ENCODE measurements around the gene ALKBH1.
"Not testable (repeated sequence)": the region's sequence is repeated elsewhere in the genome, so short reads cannot be mapped to it uniquely, and the experiment has no call there.

The ALKBH1 gene, protein sequence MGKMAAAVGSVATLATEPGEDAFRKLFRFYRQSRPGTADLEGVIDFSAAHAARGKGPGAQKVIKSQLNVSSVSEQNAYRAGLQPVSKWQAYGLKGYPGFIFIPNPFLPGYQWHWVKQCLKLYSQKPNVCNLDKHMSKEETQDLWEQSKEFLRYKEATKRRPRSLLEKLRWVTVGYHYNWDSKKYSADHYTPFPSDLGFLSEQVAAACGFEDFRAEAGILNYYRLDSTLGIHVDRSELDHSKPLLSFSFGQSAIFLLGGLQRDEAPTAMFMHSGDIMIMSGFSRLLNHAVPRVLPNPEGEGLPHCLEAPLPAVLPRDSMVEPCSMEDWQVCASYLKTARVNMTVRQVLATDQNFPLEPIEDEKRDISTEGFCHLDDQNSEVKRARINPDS
- total RNA-seq = 7.4 to 16.1 (median 11.8) reads per million in 17 experiments

- peak; percentile 90 to 95 (median 94) for DNase-seq
Observed at GRCh38 chr14:77707724-77708408, at the start of gene ALKBH1, which contains the start of gene SLIRP. Gene ALKBH1, minus strand, starts transcription at chr14:77708023. Its CDS starts 19 bp downstream, at chr14:77708004. Gene SLIRP, plus strand, starts transcription at chr14:77708103. Its CDS starts 9 bp downstream, at chr14:77708112.

DNA sequence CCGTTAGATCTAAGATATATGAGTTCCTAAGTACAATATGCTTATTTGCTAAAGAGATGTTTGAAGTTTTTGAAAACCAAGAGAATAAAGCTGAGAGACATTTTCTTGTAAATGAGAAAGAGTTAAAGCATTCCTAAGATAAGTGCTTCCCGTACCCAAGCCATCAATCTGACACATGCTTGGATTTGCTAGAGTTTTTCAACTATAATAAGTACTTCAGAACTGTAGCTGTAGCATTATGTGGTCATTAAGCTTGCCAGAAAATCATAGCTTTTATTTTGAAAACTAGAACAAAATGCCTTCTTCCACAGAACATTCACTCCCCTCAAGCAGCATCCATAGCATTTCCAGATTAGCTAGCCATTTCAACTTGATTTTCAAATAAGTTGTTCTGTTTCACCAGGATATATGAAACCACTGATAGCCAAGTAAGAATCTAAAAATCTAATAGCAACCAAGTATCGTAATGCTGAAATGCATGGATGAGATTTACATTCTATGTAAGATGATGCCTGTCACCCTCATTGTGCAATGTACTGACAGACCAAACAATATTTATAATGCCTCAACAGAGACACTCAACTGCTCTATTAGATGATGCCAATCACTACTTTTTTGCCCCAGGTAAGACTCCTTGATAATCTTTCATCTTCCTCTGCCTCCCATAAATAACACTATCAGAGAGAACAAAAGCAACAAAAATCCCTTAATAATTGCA, 45.1 kb upstream of the ALKBH1 start:
- no peak for DNase-seq

DNA sequence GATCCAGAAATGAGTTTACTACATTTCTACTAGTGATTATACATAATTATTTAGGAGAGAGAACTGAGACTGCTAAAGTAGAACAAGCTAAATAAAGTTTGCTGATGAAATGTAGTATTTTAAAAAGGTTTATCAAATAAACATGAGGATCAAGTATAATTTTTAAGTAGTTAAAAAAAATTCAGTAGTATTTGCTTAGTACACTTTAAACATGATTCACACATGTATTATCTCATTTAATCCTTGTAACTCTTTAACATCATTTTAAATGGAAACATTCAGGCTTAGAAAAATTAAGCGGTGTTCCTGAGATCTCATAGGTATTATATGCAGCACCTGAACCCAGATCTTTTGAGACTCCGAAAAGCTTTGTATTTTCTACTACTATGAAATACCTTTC, 44.4 kb upstream of the ALKBH1 start:
- no peak for DNase-seq

GRCh38 chr14:77747425-77747824, 39.6 kb upstream of the ALKBH1 start:
- DNase-seq = not testable (repeated sequence)

GRCh38 chr14:77746064-77746702, 38.4 kb upstream of the ALKBH1 start:
- DNase-seq = no peak

DNA sequence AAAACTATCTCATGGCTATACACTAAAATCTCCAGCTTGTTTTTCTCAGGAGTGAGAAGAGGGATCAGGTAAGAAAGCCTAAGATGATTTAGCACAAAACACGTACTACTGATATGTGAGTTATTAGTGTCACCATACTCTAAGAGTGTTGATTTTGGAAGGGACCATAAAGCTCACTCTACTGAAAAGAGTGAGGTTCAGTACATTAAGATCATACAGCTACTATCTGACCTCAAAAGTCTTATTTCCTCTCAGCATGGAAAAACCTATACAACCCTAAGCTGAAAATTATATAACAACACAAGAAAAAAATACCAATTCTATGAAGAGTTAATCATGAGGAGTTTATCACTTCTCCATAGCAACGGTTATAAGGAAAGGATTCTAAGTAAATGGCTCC, 33.6 kb upstream of the ALKBH1 start:
- DNase-seq = no peak

DNA sequence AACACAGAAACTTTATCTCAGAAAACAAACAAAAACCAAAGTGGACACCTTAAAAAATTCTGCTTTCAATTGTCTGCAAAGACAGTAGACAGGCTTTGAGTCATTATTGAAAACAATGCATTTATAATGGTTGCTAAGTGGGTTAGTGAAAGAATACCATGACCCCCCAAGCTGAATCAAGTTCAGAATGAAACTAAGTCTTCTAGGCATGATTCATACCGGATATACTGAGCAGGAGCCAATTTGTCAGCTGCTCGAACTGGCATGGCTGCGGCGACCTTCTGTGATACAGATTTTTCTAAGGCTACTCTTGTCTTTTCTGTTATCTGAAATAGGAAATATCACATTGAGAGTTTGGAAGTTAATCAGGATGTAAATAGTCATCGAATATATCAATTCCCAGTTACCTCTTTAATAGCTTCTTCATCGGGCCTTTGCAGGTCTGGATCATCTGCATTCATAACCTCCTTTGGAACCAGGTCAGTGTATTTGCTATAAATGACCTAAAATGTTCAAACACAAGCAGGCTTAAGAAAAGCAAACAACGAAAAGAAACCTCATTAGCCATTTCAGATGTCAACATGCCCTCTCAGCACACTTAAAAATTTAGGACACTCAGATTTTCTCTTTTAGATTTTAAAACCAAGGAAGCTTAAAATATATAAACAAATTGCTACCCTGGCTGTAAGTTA, 30.9 kb upstream of the ALKBH1 start:
- no peak for DNase-seq

GRCh38 chr14:77730976-77731497, 23.2 kb upstream of the ALKBH1 start:
- no peak for DNase-seq

- DNase-seq = no peak
Observed at GRCh38 chr14:77722301-77722700, 14.5 kb upstream of the ALKBH1 start.

- no peak for DNase-seq
Observed at GRCh38 chr14:77721437-77721836, 13.6 kb upstream of the ALKBH1 start.

DNA sequence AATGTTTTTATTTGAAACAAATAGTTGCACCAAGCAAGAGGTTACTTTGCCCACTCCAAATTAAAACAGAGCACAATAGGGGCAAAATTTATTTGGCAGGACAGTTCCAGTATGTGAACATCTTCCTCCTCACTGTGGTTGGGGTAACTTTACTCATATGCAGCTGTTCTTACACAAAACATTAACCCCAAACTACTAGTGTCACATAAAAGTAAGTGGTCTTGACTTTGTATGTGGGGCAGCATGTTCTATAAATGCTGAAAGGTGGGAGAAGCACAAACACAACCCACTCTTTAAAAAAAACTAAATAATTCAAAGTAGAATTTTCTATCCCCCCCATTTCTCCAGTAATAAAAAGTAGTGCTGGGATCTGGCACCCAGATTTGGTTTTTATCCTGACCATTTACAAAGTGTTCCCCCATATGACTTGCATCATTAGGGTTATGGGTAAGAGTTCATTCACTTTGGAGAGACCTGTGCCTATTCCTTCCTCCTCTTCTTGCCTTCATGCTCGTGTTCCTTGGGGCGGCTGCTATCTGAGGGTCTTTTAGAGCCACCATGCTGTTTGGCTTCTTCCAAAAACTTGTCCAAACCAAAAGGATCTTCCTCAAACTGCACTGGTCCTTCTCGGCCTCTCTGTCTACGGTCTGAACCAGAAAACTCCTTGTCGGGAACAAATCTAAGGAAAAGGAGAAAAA, 9.9 kb upstream of the ALKBH1 start:
- no peak for DNase-seq

GRCh38 chr14:77714926-77715325, 7.1 kb upstream of the ALKBH1 start:
- peak in 3 of 4 experiments; percentile 21 to 50 (median 49) for DNase-seq

DNA sequence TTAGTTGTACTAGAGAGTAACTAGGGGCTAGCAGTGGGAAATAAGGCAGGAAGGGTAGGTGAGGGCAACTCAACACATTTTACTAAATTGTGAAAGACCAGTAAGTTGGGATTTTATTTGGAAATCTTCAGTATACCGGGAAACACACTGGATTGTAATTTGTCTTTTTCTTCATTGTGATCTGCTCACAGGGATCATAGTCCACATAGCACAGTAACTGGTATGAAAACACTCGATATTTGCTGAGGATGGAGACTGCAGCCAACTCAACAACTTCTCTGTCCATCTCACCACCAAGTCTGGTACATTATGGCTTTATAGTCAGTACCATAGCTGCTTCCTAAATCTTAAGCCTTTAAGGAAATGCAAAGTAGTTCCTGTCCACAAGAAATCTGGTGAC, 2.5 kb upstream of the ALKBH1 start:
- no peak for DNase-seq

- no peak for DNase-seq
Observed at GRCh38 chr14:77709412-77709811, 1.6 kb upstream of the ALKBH1 start.

GRCh38 chr14:77708749-77709148, 926 bp upstream of the ALKBH1 start:
- no peak for DNase-seq

DNA sequence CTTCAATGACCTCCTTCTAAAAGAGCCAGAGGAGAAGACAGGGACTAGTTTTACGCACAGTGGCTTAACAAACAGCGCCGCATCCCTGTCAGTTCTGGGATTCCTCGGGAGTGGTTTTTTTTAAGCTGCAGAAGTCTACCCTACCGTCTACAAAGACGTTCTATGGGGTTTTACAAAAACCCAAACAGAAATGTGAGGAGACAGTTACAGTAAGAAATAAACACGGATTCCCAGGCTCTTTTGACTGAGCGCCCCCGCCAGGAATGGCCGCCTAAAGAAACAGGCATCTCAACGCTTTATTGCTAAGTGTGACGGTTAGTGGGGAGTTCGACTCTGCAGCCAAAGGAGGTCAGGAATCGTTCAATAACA, 484 bp downstream of the ALKBH1 start:
- peak; percentile 32 to 54 (median 48) for DNase-seq

DNA sequence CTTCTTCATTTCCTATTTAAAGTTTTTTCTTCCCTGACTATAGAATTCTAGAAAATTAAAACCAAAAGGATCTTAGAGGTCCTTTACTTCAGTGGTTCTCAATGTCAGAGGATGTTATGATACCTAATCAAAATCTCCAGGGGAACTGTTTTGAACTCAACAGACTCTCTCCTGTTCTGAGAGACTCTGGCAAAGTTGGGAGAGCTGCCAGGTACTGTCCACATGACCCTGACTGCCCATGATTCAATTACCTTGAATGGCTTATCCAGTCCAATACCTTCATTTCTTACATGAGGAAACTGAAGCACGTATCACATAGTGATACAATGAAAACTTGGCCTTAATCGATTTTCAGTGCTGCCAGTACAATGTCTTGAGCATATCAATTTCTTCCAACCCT, 16.6 kb downstream of the ALKBH1 start:
- no peak for DNase-seq

DNA sequence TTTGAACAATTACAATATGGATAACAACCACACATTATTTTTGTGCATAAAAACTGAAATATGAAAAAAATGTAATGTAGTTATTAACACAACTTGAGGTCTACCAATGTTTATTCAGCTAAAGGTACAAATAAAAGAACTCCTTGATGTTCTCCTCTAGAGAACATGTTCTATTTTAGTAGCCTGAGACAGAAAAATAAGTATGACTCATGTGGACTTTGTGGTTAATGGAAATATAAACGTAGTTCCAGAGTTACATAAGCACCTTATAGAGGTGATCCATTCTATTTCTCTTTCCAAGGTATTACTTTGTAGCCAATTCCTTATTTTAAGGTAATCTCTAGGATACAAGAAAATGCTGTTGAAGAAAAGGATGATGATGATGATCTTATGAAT, 25.7 kb downstream of the ALKBH1 start:
- DNase-seq = no peak

- no peak for DNase-seq
Observed at GRCh38 chr14:77681196-77682157, 26.3 kb downstream of the ALKBH1 start.

DNA sequence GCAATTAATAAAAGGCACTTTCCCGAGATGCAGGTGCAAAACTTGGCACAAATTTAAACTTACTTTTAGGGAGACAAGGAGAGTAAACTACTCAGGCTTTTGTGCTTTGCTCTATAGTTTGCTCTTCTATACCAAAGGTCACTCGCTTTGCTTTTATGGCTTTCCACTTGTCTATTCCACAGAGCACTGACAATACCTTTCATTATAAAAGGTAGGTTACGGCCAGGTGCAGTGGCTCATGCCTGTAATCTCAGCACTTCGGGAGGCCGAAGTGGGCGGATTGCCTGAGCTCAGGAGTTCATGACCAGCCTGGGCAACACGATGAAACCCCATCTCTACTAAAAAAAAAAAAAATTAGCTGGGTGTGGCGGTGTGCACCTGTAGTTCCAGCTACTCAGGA, 32.9 kb downstream of the ALKBH1 start:
- DNase-seq = no peak

All from suppressor macrophage (primary cell).